ENCODE results near the gene KIF6.
A peak's percentile ranks its signal among the peaks of the same experiment; 100 is the strongest.
"Not testable (repeated sequence)": the region's sequence is repeated elsewhere in the genome, so short reads cannot be mapped to it uniquely, and the experiment has no call there.

Gene KIF6

GRCh38 chr6:39553860-39554802 is 171.1 kb downstream of the KIF6 start:
- peak; percentile 43 for DNase-seq (ENCODE audit: low read depth, low spot score)

- no peak for DNase-seq (ENCODE audit: low read depth, low spot score)
Observed at GRCh38 chr6:39553029-39553428, 172.2 kb downstream of the KIF6 start.

- DNase-seq (ENCODE audit: low read depth, low spot score): no peak
Observed at GRCh38 chr6:39550191-39550590, 175.0 kb downstream of the KIF6 start.

GRCh38 chr6:39546731-39547130 is 178.5 kb downstream of the KIF6 start:
- no peak for DNase-seq (ENCODE audit: low read depth, low spot score)

GRCh38 chr6:39543950-39544349 is 181.3 kb downstream of the KIF6 start:
- no peak for DNase-seq (ENCODE audit: low read depth, low spot score)

GRCh38 chr6:39543095-39543494 is 182.1 kb downstream of the KIF6 start:
- DNase-seq (ENCODE audit: low read depth, low spot score): no peak

GRCh38 chr6:39540454-39540853 is 184.8 kb downstream of the KIF6 start:
- DNase-seq (ENCODE audit: low read depth, low spot score): no peak

GRCh38 chr6:39530201-39530759 is 194.9 kb downstream of the KIF6 start:
- no peak for DNase-seq (ENCODE audit: low read depth, low spot score)

GRCh38 chr6:39527792-39528564 is 197.2 kb downstream of the KIF6 start:
- DNase-seq (ENCODE audit: low read depth, low spot score): no peak

- DNase-seq (ENCODE audit: low read depth, low spot score): no peak
Observed at GRCh38 chr6:39524007-39524406, 201.2 kb downstream of the KIF6 start.

- DNase-seq (ENCODE audit: low read depth, low spot score): no peak
Observed at GRCh38 chr6:39521958-39522357, 203.2 kb downstream of the KIF6 start.

GRCh38 chr6:39520916-39521315 is 204.3 kb downstream of the KIF6 start:
- DNase-seq (ENCODE audit: low read depth, low spot score): no peak

GRCh38 chr6:39520411-39520810 is 204.8 kb downstream of the KIF6 start:
- DNase-seq (ENCODE audit: low read depth, low spot score): no peak

GRCh38 chr6:39518221-39518620 is 207.0 kb downstream of the KIF6 start:
- no peak for DNase-seq (ENCODE audit: low read depth, low spot score)

- DNase-seq (ENCODE audit: low read depth, low spot score): no peak
Observed at GRCh38 chr6:39517756-39518155, 207.5 kb downstream of the KIF6 start.

- DNase-seq (ENCODE audit: low read depth, low spot score): no peak
Observed at GRCh38 chr6:39516471-39516870, 208.7 kb downstream of the KIF6 start.

GRCh38 chr6:39515471-39515870 is 209.7 kb downstream of the KIF6 start:
- DNase-seq (ENCODE audit: low read depth, low spot score): no peak

- DNase-seq (ENCODE audit: low read depth, low spot score): no peak
Observed at GRCh38 chr6:39515006-39515405, 210.2 kb downstream of the KIF6 start.

GRCh38 chr6:39509831-39510230 is 215.4 kb downstream of the KIF6 start:
- DNase-seq (ENCODE audit: low read depth, low spot score): not testable (repeated sequence)

- no peak for DNase-seq (ENCODE audit: low read depth, low spot score)
Observed at GRCh38 chr6:39508515-39508914, 216.7 kb downstream of the KIF6 start.

- DNase-seq (ENCODE audit: low read depth, low spot score): no peak
Observed at GRCh38 chr6:39507331-39507998, 217.7 kb downstream of the KIF6 start.
